Esophagus squamous epithelium (tissue), 5 donors: ENCODE results near the gene DNAJB12. TPM values are rescaled to one million over a fixed set of nuclear protein-coding genes. Genes with fewer than 3 reads are reported as not detected.
A peak's percentile ranks its signal among the peaks of the same experiment; 100 is the strongest.
"Not testable (repeated sequence)": the region's sequence is repeated elsewhere in the genome, so short reads cannot be mapped to it uniquely, and the experiment has no call there.

Source experiments
- DNase-seq: peaks from one replicate; lab custom pipeline; 2025; lab: John Stamatoyannopoulos, UW
- H3K27ac ChIP-seq, 4 donors: fragments of 200-600 bp; sonication (generic); one replicate each; pipeline ENCODE4 v1.5.1; 2016 to 2019; ENCODE audit warnings: mild to moderate bottlenecking in 1 of 4
- H3K27me3 ChIP-seq, 4 donors: fragments of 200-600 bp; sonication (generic); 1 replicate in 3 of 4; 2 replicates in 1 of 4; pipeline versions ENCODE4 v1.5.1 to v1.6.0; 2017 to 2021; ENCODE audit warnings: antibody characterized with exemption in 1 of 4
- H3K36me3 ChIP-seq, 3 donors: fragments of 200-600 bp; sonication (generic); one replicate each; pipeline ENCODE4 v1.5.1; 2016 to 2019
- H3K4me1 ChIP-seq, 3 donors: fragments of 200-600 bp; sonication (generic); one replicate each; pipeline ENCODE4 v1.5.1; 2017 to 2019
- H3K4me3 ChIP-seq, 4 donors: fragments of 200-600 bp; sonication (generic); 1 replicate in 3 of 4; 2 replicates in 1 of 4; pipeline ENCODE4 v1.5.1; 2016 to 2019; ENCODE audit warnings: mild to moderate bottlenecking in 2 of 4, moderate library complexity in 1 of 4
- H3K9me3 ChIP-seq, 3 donors: fragments of 200-600 bp; sonication (generic); one replicate each; pipeline ENCODE4 v1.5.1; 2016 to 2019
- POLR2A ChIP-seq, 4 donors: fragments of 450-650 bp; IDR thresholded peaks; one replicate each; pipeline ENCODE4 v1.6.1; 2017; ENCODE audit warnings: antibody characterized with exemption in 4 of 4, mild to moderate bottlenecking in 4 of 4, moderate library complexity in 3 of 4
- WGBS, 2 donors: methylation state at CpG; one replicate each; pipeline ENCODE4 v1.1.5; 2018; 5-methylcytosine and 5-hydroxymethylcytosine counted together
- intact Hi-C: fragments of 100-400 bp; cut with DNase I; formaldehyde crosslinking; loops from one replicate; pipeline ENCODE4 v1.15.0; 2022
- total RNA-seq, 4 donors: library from RNA; depleted of rRNA; stranded (reverse); fragments of >200 nt; gene quantifications; one replicate each; pipeline ENCODE4 v1.1.0, GENCODE V29; 2016
- TF ChIP-seq, protein P1 (sequence below), 6 experiments: fragments of 450-650 bp in 4 of 6; fragments of 200-600 bp in 2 of 6; sonication (generic) in 2 of 6; IDR thresholded peaks; one replicate each; pipeline ENCODE4 v1.5.1; 2016 to 2019; ENCODE audit warnings: antibody characterized with exemption in 6 of 6, mild to moderate bottlenecking in 4 of 6, moderate library complexity in 4 of 6
- donor health status: DM: yes; HTN: yes; CAD: no.

Gene DNAJB12
- total RNA-seq, 4 donors from 2014 or later = 22.7 to 34.0 (median 23.8) TPM

DNA sequence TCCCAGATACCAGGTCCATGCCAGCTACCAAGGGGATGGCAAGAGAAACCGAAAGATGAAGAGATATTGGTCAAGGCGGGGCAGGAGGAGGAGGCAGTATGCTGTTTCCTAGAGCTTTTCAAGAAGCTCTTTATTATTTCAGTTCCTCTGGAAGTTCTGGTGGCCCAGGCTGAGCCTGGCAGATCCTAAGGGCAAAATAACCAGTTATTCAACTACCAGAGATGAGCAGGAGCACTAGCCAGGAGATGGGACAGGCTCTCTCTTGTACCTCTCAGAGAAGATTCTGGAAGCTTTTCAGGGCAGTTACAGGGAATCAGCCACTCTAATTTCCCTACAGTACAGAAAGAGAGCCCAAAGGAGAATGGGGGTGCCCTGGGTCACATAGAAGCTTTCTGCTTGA lies 5.3 kb downstream of the DNAJB12 start:
- peaks cover 6 to 79% (median 12%) of the 10 kb centered on the region in 3 donors for H3K36me3 ChIP-seq
- H3K4me1 ChIP-seq = peaks cover 23 to 64% (median 34%) of the 10 kb centered on the region in 3 donors
- peak overlapping the region in 3 of 4 donors; percentile 8 to 79 (median 64) for H3K27ac ChIP-seq
- intact Hi-C loops = loop anchor here (10.0 kb wide), 1 partner anchor 225 kb away; no protein-coding TSS in a partner anchor
- DNase-seq = no peak
- H3K9me3 ChIP-seq = no peaks in the 10 kb centered on the region
- no peaks in the 10 kb centered on the region for H3K27me3 ChIP-seq
- WGBS, 2 donors = 33 to 57% methylated on average over 2 of the region's 2 CpGs
- TF ChIP-seq, protein P1, sequence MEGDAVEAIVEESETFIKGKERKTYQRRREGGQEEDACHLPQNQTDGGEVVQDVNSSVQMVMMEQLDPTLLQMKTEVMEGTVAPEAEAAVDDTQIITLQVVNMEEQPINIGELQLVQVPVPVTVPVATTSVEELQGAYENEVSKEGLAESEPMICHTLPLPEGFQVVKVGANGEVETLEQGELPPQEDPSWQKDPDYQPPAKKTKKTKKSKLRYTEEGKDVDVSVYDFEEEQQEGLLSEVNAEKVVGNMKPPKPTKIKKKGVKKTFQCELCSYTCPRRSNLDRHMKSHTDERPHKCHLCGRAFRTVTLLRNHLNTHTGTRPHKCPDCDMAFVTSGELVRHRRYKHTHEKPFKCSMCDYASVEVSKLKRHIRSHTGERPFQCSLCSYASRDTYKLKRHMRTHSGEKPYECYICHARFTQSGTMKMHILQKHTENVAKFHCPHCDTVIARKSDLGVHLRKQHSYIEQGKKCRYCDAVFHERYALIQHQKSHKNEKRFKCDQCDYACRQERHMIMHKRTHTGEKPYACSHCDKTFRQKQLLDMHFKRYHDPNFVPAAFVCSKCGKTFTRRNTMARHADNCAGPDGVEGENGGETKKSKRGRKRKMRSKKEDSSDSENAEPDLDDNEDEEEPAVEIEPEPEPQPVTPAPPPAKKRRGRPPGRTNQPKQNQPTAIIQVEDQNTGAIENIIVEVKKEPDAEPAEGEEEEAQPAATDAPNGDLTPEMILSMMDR (IDR thresholded peaks at IDR 0.05) = no peak
- no peak for TF ChIP-seq POLR2A (IDR thresholded peaks at IDR 0.05)
- H3K4me3 ChIP-seq = no peak overlapping the region

- H3K36me3 ChIP-seq = peaks cover 12 to 91% (median 22%) of the 10 kb centered on the region in 3 donors
Measured at GRCh38 chr10:72348282-72348681, 6.4 kb downstream of the DNAJB12 start.

GRCh38 chr10:72346117-72346516 lies 8.6 kb downstream of the DNAJB12 start:
- H3K9me3 ChIP-seq, DNase-seq, H3K27ac ChIP-seq, H3K4me3 ChIP-seq, H3K27me3 ChIP-seq: not testable (repeated sequence)
- peaks cover 9 to 36% (median 12%) of the 10 kb centered on the region in 3 donors for H3K4me1 ChIP-seq
- 86 to 93% methylated on average over 7 of the region's 7 CpGs for WGBS, 2 donors
- intact Hi-C loops = loop anchor here (10.0 kb wide), 1 partner anchor 221 kb away; no protein-coding TSS in a partner anchor
- H3K36me3 ChIP-seq = peaks cover 20 to 93% (median 28%) of the 10 kb centered on the region in 3 donors

More at GRCh38 chr10:72348282-72348681, 6.4 kb downstream of the DNAJB12 start:
- Histone ChIP-seq H3K27ac (peak overlapping the region in 2 of 4 donors; percentile 8 to 79), H3K4me1 (peaks cover 19 to 56% (median 30%) of the 10 kb centered on the region in 3 donors), H3K27me3 (no peaks in the 10 kb centered on the region), H3K4me3 (no peak overlapping the region), H3K9me3 (no peaks in the 10 kb centered on the region)
- 79 to 95% methylated on average over 5 to 7 of the region's 7 CpGs for WGBS, 2 donors
- TF ChIP-seq POLR2A (IDR thresholded peaks at IDR 0.05) = no peak
- TF ChIP-seq, protein P1 (IDR thresholded peaks at IDR 0.05) = no peak
- intact Hi-C loops = loop anchor here (10.0 kb wide), 1 partner anchor 223 kb away; no protein-coding TSS in a partner anchor
- DNase-seq = no peak

GRCh38 chr10:72344932-72345331 lies 9.8 kb downstream of the DNAJB12 start:
- Histone ChIP-seq H3K4me1 (peaks cover 11 to 36% (median 14%) of the 10 kb centered on the region in 3 donors), H3K36me3 (peaks cover 26 to 93% (median 35%) of the 10 kb centered on the region in 3 donors), H3K4me3 (no peak overlapping the region), H3K27me3 (no peaks in the 10 kb centered on the region), H3K9me3 (no peaks in the 10 kb centered on the region), H3K27ac (no peak overlapping the region)
- WGBS, 2 donors = 69 to 100% methylated on average over 2 to 5 of the region's 11 CpGs
- intact Hi-C loops = loop anchor here (10.0 kb wide), 1 partner anchor 220 kb away; no protein-coding TSS in a partner anchor
- TF ChIP-seq, protein P1 (IDR thresholded peaks at IDR 0.05) = no peak
- TF ChIP-seq POLR2A (IDR thresholded peaks at IDR 0.05) = no peak
- no peak for DNase-seq

GRCh38 chr10:72342911-72343310 lies 11.8 kb downstream of the DNAJB12 start:
- no peak for DNase-seq
- no peaks in the 10 kb centered on the region for H3K27me3 ChIP-seq
- H3K27ac ChIP-seq = no peak overlapping the region
- intact Hi-C loops = loop anchor here (10.0 kb wide), 1 partner anchor 218 kb away; no protein-coding TSS in a partner anchor
- H3K4me3 ChIP-seq = no peak overlapping the region
- 91 to 93% methylated on average over 4 of the region's 5 CpGs for WGBS, 2 donors
- H3K4me1 ChIP-seq = peaks cover 0 to 23% (median 5%) of the 10 kb centered on the region in 3 donors
- peaks cover 23 to 93% (median 31%) of the 10 kb centered on the region in 3 donors for H3K36me3 ChIP-seq
- no peak for TF ChIP-seq POLR2A (IDR thresholded peaks at IDR 0.05)
- TF ChIP-seq, protein P1 (IDR thresholded peaks at IDR 0.05) = no peak
- H3K9me3 ChIP-seq = no peaks in the 10 kb centered on the region
